NT2/D1 (cell line): ENCODE results near the gene LPIN3.
A peak's percentile ranks its signal among the peaks of the same experiment; 100 is the strongest.

Experiments used
- DNase-seq: peaks from one replicate; pipeline ENCODE4 v3.0.0-alpha.2; 2011; ENCODE audit warnings: low read depth, low spot score
- H3K27me3 ChIP-seq: 2 replicates; pipeline ENCODE4 v1.6.0; 2011; ENCODE audit warnings: mild to moderate bottlenecking; ENCODE audit not compliant: insufficient read length, insufficient read depth
- H3K36me3 ChIP-seq: 2 replicates; pipeline ENCODE4 v1.6.1; 2011; ENCODE audit warnings: mild to moderate bottlenecking, low read length, mixed read lengths; ENCODE audit not compliant: insufficient read depth, insufficient read length
- H3K4me1 ChIP-seq: 2 replicates; pipeline ENCODE4 v1.5.1; 2011; ENCODE audit not compliant: insufficient read depth, insufficient read length
- H3K4me3 ChIP-seq: 2 replicates; pipeline ENCODE4 v1.5.1; 2011; ENCODE audit warnings: low read depth; ENCODE audit not compliant: insufficient read length
- H3K9ac ChIP-seq: 2 replicates; pipeline ENCODE4 v1.6.0; 2011; ENCODE audit warnings: low read depth; ENCODE audit not compliant: insufficient read length
- H3K9me3 ChIP-seq: 2 replicates; pipeline ENCODE4 v1.5.1; 2011; ENCODE audit warnings: mild to moderate bottlenecking, low read length; ENCODE audit not compliant: insufficient read depth
- SUZ12 ChIP-seq: IDR thresholded peaks from 2 replicates; pipeline ENCODE4 v1.6.1; 2011; ENCODE audit not compliant: insufficient read length, insufficient read depth; ENCODE audit errors: extremely low read depth
- YY1 ChIP-seq: IDR thresholded peaks from 2 replicates; pipeline ENCODE4 v1.6.1; 2011; ENCODE audit not compliant: insufficient read length, insufficient read depth
- ZNF274 ChIP-seq: IDR thresholded peaks from 2 replicates; pipeline ENCODE4 v1.6.1; 2011; ENCODE audit warnings: mild to moderate bottlenecking, low read depth, low read length

LPIN3 gene

DNA sequence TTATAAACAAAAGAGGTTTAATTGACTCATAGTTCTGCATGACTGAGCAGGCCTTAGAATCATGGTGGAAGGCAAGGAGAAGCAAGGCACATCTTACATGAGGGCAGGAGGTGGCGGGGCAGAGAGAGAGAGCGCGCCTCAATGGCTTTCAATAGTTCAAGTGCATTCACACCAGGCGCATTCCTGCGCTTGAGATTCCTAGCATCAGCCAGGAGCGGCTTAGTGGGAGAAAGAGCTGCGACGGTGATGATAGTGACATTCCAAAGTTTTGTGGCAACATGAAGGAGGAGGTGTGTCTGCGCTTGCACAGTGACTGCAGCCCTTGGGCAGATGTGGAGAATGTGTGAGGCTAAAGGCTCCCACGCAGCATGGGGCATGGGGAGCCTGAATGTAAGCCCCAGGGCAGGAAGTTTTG, 51.0 kb downstream of the LPIN3 start:
- Histone ChIP-seq H3K27me3 (peaks cover 5% of the 10 kb centered on the region), H3K9me3 (no peaks in the 10 kb centered on the region), H3K9ac (no peak overlapping the region), H3K4me3 (no peak overlapping the region), H3K36me3 (no peaks in the 10 kb centered on the region), H3K4me1 (peaks cover 22% of the 10 kb centered on the region)
- TF ChIP-seq ZNF274 (no peak), SUZ12 (no peak), YY1 (no peak)
- DNase-seq = peak; percentile 82

DNA sequence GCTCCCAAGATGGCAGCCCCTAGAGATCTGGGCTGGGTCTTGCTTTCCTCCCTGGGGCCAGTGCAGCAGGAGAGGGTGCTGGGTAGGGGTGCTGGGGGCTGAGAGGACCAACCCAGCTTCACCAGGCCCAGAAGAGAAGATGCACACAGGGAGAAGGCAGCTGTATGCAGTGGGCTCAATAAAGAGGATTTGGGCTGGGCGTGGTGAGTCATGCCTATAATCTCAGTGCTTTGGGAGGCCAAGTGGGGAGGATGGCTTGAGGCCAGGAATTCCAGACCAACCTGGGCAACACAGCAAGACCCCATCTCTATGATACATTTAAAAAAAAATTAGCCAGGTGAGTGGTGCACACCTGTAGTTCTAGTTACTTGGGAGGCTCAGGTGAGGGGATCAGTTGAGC, 51.7 kb downstream of the LPIN3 start:
- Histone ChIP-seq H3K4me3 (no peak overlapping the region), H3K36me3 (no peaks in the 10 kb centered on the region), H3K4me1 (peaks cover 22% of the 10 kb centered on the region), H3K9ac (peak overlapping the region; percentile 37), H3K27me3 (peaks cover 5% of the 10 kb centered on the region), H3K9me3 (no peaks in the 10 kb centered on the region)
- no peak for DNase-seq
- no peak for TF ChIP-seq YY1
- TF ChIP-seq ZNF274 = no peak
- no peak for TF ChIP-seq SUZ12

DNA sequence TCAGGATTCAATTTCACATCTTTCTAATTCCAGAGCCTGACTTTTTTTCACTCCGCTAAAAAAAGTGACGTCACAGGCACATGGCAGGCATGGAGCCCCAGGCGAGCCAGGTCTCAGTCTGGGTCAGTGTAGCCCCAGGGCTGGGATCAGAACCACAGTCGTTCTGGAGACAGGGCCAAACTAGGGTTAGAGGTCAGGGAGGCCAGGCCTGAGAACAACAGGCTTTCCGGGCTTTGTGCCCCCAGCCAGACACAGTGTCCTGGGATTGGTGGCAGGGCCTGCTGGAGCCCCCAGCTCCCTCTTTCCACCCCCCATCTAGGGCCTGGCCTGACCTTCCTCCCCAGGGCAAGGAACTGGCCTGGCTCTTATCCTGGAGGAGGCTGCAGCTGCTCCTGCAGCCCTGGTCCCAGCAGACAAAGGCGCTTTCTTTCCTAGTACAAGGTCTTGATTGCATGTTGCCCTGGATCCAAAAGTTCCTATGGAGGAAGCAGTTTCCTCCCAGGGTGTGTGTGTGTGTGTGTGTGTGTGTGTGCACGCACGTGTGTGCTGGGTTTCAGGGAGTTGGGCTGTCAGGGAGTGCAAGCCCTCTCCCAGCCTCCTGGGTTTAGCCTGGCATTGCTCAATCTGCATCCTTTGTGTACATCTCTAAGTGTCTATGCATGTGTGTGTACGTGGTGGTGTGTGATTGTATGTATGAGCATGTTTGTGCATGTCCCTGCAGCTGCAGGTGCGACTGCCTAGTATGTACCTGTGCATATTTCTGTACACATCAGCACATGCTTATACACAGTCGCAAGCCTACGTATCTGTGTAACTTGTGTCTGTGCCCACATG, 52.5 kb downstream of the LPIN3 start:
- TF ChIP-seq SUZ12 (no peak), YY1 (no peak), ZNF274 (no peak)

DNA sequence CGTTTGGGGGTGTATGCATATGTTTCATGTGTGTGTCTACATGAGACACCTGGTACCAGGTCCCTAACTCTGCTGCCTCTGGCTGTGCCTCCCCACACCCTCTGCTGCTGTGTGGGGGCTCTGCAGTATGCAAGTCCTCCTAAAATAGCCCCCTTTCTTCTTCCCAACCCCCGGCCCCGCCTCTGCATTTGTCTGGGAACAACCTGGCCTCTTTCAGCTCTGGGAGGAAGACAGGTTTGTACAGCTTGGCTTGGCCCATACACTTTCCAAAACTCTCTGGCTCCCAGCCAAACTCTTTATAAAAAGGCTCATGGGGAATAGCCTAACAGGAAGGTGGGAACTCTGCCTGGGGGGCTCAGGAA, 53.1 kb downstream of the LPIN3 start:
- Histone ChIP-seq H3K4me1 (peaks cover 22% of the 10 kb centered on the region), H3K4me3 (no peak overlapping the region), H3K9me3 (no peaks in the 10 kb centered on the region), H3K9ac (no peak overlapping the region), H3K36me3 (no peaks in the 10 kb centered on the region), H3K27me3 (peaks cover 5% of the 10 kb centered on the region)
- DNase-seq = no peak
- TF ChIP-seq ZNF274 (no peak), YY1 (no peak), SUZ12 (no peak)

More for the DNA sequence above, 52.5 kb downstream of the LPIN3 start:
- peaks cover 22% of the 10 kb centered on the region for H3K4me1 ChIP-seq
- H3K27me3 ChIP-seq = peaks cover 5% of the 10 kb centered on the region
- DNase-seq = no peak
- no peak overlapping the region for H3K4me3 ChIP-seq
- H3K36me3 ChIP-seq = no peaks in the 10 kb centered on the region
- no peaks in the 10 kb centered on the region for H3K9me3 ChIP-seq
- peak overlapping the region; percentile 1 for H3K9ac ChIP-seq

DNA sequence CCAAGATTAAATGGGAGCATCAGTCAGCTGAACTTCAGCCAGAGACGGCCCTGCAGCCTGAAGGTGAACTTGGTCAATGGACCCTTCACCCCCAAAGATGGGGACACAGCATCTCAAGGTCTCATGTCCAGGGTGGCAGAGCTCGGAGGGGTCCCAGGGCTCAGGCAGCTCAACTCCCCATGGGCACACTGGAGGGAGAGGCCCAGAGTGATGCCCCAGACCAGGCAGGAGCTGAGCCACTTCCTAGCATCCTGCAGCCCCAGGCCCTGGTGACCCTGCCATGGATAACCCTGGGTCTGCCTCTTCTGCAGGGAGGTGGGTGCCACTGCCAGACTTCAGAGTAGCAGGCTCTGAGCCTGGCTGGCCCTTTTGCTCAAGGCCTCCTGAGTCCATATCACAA, 53.5 kb downstream of the LPIN3 start:
- no peak overlapping the region for H3K9ac ChIP-seq

DNA sequence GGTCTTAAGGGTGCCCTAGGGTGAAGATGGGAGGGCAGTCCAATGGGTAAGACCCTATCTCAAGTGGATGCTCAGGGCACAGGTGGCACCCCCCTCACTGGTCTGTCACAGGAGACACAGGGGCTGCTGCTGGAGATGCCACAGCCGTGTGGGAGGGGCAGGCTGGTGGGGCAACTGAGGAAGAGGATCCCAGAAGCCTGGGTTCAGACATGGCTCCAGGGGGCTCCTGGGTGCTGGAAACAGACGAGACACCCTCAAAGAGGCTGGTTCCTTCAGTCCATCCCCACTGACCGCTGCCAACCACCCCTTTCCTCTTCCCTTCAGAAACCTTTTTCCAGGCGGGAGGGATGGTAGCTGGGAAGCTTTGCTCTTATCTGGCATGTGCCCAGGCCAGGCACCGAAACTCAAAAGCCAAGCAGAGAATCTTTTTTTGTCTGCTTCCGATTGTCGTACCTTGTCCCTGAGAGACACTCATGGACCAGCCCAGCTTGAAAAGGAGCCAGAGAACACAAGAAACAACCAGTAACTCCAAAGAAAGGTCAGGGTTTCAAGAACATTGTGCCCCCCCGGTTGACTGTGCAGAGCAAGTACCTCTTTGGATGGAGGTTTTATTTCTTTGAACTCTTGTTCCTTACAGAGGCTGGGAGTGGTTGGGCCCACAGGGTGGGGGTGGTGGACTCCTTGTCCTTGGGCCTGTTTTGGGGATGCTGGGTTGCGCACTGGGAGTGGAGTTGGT, 54.5 kb downstream of the LPIN3 start:
- DNase-seq = no peak
- H3K27me3 ChIP-seq = peaks cover 5% of the 10 kb centered on the region

More for the DNA sequence above, 53.5 kb downstream of the LPIN3 start:
- H3K4me1 ChIP-seq = peaks cover 22% of the 10 kb centered on the region
- H3K4me3 ChIP-seq = no peak overlapping the region
- H3K9me3 ChIP-seq = no peaks in the 10 kb centered on the region
- no peaks in the 10 kb centered on the region for H3K36me3 ChIP-seq
- TF ChIP-seq SUZ12 = no peak
- peaks cover 5% of the 10 kb centered on the region for H3K27me3 ChIP-seq
- no peak for DNase-seq

More for the DNA sequence above, 54.5 kb downstream of the LPIN3 start:
- H3K36me3 ChIP-seq = no peaks in the 10 kb centered on the region
- H3K9me3 ChIP-seq = no peaks in the 10 kb centered on the region
- TF ChIP-seq YY1 (no peak), SUZ12 (no peak), ZNF274 (no peak)
- H3K9ac ChIP-seq = no peak overlapping the region
- H3K4me1 ChIP-seq = peaks cover 20% of the 10 kb centered on the region
- H3K4me3 ChIP-seq = no peak overlapping the region
